Medulla oblongata (tissue), 1 donor: ENCODE data around the gene TUBA1B.
A peak's percentile ranks its signal among the peaks of the same experiment; 100 is the strongest.
"Not testable (repeated sequence)": the region's sequence is repeated elsewhere in the genome, so short reads cannot be mapped to it uniquely, and the experiment has no call there.

Source experiments
- DNase-seq: peaks from one replicate; pipeline ENCODE4 v3.0.0-alpha.2; 2015; ENCODE audit errors: extremely low spot score

The TUBA1B gene

DNA sequence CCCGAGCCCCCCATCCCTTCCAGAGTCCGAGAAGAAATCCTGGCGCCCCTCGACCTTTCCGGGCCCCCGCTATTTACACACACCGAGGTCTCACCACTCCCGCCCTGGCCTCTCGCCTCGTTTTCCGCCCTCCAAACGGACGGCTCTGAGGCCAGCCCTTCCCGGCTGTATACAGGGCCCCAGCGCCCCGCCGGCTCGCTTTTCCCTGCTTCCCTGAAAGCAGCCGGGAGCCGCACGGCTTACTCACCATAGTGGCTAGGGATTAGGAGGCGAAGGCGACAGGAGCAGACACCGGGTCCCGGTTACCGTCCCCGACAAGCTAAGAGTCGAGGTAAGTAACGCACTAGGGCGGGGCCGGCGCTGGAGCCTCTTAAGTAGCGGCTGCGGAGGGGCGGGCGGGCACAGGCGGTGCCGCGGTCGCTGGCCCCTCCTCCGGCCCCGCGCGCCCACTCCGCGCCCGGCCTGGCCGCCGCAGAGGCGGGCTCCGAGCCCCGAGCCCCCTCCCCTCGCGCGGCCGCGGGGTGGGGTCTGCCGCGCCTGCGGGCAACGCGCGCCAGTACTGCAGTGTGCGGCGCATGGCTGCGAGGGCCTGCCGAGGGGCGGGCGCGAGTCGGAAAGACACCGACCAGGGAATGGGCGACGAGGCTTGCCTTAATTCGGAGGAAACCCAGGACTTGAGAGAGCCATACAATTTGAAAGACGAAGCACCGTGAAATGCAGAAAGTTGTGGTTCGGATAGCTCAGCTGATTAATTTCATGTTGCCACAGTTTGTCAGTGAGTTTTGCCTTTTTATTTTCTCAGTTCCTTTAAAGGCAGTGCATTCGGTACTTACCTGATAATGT, at the start of gene TUBA1B:
Gene TUBA1B (minus strand): TSS at position 345 of the 843 bp plus-strand sequence. CDS start 95 bp downstream, at position 250.
- DNase-seq, result peak; percentile 94

DNA sequence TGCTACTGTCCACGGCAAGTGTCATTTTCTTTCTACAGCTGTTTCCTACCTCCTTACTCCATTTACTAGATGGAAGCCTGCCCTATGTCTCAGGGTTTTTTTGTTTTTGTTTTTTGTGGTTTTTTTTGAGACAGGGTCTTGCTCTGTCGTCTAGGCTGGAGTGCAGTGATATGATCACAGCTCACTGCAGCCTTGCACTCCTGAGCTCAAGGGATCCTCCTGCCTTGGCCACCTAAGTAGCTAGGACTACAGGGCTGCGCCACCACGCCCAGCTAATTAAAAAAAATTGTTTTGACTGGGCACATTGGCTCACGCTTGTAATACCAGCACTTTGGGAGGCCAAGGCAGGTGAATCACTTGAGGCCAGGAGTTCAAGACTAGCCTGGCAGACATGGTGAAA, 43.0 kb upstream of the TUBA1B start:
- DNase-seq, result no peak

DNA sequence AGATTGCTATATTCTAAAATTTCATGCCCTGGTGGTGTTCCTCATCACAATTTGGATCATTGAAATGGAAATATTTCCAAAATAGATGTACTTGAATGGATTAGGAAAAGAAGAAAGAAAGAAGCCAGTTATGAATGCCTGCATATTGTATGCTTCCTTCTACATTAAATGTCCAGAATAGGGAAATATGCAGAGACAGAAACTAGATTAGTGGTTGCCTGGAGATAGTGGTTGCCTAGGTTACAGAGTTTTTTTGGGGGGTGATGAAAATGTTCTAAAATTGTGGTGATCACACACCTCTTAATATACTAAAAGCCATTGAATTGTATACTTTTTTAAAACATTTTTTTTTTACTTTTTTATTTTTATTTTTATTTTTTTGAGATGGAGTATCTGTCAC, 39.7 kb upstream of the TUBA1B start:
- no peak for DNase-seq

DNA sequence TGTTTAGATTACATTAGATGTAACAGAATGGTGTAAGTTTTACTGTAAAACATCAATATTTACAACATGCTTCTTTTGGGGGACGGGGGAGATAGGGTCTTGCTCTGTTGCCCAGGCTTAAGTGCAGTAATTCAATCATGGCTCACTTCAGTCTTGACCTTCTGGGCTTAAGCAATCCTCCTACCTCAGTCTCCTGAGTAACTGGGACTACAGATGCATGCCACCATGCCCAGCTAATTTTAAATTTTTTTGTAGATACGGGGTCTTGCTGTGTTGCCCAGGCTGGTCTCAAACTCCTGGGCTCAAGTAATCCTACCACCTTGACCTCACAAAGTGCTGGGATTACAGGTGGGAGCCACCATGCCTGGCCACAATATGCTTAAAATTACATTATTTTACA, 33.9 kb upstream of the TUBA1B start:
- DNase-seq, result no peak

DNA sequence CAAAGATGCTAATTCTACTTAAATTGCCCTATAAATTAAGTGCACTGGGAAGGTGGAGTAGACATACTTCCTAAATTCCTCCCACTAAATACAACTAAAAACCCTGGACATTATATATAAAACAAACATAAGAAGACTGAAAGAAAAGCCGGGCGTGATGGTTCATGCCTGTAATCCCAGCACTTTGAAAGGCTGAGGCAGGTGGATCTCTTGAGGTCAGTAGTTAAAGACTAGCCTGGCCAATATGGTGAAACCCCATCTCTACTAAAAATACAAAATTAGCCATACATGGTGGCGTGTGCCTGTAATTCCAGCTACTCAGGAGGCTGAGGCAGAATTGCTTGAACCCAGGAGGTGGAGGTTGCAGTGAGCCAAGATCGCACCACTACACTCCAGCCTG, 30.7 kb upstream of the TUBA1B start:
- DNase-seq, result not testable (repeated sequence)

DNA sequence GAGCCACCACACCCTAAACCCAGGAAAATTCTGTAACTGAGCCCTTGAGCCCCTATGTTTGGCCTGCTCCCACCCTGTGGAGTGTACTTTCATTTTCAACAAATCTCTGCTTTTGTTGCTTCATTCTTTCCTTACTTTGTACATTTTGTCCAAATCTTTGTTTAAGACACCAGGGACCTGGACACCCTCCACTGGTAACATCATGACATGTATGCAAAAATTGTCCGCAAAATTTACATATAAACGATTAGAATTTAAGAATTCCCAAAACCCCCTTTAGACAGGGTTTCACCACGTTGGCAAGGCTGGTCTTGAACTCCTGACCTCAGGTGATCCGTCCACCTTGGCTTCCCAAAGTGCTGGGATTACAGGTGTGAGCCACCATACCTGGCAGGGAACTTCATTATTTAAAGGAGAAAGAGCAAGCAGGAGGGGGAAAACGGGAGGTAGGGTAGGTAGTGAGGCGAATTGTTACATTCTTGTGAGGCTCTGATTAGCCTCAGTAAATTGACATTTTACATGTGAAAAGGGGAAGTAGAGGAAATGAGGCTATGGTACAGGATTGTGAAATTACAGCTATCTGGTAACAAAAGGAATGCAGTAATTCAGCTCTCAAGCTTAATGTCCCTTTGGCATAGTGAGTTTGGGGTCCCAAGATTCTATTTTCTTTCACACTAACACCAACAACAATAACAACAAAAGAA, 30.0 kb upstream of the TUBA1B start:
- no peak for DNase-seq

DNA sequence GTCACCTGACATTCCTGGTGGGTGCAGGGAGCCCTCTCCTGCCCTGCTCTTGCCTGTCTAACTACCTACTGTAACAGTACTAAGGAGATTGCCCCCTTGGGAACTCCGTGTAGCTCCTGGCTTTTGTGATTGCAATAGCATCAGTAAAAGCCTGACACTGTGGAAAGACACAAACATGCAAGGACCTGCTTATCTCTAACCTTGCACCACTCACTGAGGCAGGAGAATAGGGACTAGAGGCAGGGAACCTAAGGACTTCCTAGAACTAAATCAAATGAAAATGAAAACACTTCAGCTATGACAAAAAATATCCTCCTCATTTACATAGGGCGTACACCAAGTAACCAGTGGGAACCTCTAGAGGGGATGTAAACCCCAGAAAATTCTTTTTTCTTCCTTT, 29.2 kb upstream of the TUBA1B start:
- no peak for DNase-seq

DNA sequence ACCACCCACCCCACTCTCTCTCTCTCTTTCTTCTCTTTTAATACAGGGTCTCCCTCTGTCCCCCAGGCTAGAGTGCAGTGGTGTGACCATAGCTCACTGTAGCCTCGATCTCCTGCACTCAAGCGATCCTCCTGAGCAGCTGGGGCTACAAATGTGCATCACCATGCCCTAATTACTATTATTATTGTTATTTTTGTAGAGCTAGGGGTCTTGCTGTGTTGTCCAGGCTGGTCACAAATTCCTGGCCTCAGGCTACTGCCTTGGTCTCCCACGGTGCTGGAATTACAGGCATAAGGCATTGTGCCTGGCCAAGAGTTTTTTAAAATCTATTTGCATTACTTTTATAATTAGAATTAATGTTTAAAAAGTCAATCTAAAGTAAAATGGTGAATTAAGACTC, 23.0 kb upstream of the TUBA1B start:
- DNase-seq, result no peak

DNA sequence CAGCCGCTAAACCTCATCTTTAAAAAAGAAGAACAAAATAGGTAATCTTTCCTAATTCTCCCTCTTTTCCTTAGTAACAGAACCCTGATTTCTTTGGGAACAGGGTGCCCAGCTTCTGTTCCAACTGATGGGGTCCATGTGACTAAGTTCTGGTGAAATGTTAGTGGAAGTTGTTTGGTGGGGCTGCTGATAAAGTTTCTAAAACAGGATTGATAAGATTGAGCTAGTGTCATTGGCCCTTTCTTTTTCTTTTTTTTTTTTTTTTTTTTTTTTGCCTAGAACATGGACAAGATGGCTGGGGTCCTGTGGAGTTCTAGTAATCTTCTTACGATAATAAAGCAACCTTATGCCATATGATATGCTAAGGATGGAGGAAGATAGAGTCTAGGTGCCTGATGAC, 16.2 kb upstream of the TUBA1B start:
- no peak for DNase-seq

DNA sequence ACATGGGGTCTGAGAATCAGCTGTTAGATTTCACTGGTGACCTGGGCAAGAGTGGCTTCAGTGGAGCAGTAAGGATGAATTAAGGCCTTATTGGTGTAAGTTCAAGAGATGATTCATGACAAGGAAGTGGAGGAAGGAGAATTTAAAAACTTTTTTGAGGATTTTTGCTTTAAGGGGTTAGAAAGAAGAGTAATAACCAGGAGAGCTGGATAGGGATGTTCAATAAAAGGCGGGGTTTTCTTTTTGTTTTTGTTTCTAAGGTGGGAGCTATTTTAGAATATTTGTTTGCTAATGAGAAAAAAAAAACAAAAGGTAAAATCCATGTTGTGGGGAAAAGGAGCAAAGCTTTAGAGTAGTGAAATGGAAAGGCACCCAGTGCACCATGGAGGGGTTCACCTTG, 15.2 kb upstream of the TUBA1B start:
- DNase-seq, result no peak

DNA sequence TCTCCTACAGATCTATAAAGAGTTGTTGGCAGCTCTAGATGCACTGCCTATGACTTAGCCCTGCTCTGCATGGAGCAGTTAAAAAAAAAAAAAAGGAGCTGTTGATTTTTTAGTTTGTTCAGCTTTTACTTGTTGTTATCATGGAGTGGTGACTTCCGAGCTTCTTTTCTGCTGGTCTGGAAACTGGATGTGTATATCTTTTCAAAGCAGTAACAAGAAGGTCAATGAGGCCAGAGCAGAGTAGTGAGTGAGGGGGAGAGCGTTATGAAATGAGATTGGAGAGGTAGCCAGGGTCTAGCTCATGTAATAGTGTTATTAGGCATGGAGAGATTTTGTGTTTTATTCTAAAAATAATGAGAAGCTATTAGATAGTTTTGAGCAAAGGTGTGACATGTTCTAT, 13.2 kb upstream of the TUBA1B start:
- no peak for DNase-seq

DNA sequence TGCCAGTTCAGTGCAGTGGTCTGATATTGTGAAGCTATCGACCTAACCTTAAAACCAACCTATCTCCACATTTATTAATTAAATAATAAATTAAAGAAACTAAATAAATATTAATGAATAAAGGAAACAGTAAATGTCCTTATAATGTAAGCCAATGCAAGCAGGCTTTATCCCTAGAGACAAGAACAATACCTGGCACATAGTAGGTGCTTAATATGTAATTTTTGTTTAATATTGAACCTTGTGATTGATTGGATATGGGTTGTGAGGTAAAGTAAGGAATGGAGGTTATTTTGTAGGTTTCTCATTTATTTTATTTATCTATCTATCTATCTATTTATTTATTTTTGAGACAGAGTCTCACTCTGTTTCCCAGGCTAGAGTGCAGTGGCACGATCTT, 7.8 kb upstream of the TUBA1B start:
- DNase-seq, result no peak

DNA sequence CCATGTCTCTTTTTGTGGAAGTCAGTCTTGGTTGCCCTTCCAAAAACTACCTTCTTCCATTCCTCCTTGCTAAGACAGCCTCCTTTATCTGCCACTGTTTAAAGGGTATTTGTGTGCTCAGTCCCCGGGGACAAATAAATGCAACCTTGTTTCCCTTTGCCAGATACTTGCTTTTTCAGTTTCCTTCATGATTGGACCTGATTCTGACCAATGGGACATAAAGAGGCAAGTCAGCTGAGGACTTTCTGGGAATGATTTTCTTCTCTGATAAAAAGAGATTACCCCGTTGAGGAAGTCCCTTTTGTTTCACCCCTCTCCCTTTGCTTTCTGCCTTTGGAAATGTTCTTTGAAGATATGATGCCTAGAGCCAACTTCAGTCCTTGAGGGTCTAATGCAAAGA, 7.4 kb upstream of the TUBA1B start:
- DNase-seq, result no peak

DNA sequence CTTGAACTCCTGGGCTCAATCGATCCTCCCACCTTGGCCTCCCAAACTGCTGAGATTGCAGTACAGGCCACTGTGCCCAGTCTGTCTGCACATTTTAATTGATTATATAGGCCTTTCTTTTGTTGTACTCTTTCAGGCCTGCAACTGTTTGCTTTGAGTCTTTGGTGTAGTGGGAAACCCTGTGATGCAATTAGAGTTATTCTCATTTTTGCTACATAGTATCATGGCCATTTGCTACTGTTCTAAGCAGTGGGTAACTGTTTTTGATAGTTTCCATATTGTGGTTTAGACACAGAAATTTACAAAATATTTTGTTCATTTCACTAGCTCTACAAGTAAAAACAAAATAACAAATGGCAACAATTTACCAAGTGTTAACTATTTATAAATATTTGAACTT, 6.3 kb upstream of the TUBA1B start:
- DNase-seq, result no peak

DNA sequence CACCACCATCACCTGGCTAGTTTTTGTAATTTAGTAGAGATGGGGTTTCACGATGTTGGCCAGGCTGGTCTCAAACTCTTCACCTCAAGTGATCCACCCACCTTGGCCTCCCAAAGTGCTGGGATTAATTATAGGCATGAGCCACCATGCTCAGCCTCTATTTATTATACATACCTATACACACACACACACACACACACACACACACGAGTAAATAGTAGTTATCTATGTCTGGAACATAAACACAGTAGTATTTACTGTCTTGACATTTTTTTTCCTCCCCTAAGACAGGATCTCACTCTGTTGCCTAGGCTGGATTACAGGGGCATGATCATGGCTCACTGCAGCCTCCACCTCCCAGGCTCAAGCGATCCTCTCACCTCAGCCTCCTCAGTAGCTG, 5.8 kb upstream of the TUBA1B start:
- DNase-seq, result not testable (repeated sequence)

DNA sequence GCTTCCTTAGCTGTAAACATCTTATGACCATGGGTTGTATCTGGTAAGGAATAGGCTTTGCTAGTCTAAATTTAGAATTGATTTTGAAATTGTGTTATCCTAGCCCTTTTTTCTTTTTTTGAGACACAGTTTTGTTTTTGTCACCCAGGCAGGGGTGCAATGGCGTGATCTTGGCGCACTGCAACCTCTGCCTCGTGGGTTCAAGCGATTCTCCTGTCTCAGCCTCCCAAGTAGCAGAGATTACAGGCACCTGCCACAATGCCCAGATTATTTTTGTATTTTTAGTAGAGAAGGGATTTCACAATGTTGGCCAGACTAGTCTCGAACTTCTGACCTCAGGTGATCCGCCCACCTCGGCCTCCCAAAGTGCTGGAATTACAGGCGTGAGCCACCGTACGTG, 2.4 kb upstream of the TUBA1B start:
- no peak for DNase-seq

DNA sequence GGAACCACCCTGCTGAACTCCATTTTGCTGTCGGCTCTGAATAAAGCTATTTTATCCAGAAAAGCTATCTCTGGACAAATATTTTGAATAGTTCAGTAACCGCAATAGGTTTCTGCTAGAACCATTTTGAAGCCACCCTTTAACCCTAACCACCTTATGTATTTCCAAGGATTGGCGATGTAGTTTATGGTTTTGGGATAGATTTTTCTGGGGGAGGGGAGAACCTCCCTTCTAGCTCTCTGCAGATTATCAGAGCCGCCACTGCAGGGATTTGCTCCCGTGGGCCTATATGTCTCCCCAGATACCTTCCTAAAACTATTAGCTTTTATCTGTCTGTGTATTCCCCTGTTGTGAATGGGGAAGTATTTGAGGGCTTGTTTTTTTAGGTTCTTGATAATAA, 1.8 kb upstream of the TUBA1B start:
- no peak for DNase-seq

DNA sequence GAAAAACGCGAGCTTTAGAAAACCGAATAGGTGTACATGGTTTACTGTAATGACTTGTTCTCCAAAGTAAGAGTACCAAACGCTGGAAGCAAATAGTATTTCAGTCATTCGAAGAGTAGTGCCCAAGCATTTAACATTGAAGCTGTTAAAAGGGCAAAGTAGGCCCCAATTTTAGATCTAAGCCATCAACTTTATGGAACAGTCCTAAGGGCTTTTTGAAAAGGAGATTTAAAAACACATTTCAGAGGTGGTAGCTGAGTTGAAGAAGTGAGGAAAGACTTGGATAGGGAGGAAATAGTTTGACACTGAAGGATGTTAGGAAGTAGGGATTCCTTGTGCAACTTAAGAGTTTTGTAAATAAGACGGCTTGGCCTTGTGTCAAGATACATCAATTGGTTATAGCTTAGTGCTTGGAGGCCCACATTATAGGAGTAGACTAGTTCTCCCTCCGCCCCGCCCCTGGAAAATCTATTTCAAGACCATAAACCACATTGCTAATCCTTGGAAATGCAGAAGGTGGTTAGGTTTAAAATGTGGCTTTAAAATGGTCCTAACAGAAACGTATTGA, 783 bp upstream of the TUBA1B start:
- no peak for DNase-seq

DNA sequence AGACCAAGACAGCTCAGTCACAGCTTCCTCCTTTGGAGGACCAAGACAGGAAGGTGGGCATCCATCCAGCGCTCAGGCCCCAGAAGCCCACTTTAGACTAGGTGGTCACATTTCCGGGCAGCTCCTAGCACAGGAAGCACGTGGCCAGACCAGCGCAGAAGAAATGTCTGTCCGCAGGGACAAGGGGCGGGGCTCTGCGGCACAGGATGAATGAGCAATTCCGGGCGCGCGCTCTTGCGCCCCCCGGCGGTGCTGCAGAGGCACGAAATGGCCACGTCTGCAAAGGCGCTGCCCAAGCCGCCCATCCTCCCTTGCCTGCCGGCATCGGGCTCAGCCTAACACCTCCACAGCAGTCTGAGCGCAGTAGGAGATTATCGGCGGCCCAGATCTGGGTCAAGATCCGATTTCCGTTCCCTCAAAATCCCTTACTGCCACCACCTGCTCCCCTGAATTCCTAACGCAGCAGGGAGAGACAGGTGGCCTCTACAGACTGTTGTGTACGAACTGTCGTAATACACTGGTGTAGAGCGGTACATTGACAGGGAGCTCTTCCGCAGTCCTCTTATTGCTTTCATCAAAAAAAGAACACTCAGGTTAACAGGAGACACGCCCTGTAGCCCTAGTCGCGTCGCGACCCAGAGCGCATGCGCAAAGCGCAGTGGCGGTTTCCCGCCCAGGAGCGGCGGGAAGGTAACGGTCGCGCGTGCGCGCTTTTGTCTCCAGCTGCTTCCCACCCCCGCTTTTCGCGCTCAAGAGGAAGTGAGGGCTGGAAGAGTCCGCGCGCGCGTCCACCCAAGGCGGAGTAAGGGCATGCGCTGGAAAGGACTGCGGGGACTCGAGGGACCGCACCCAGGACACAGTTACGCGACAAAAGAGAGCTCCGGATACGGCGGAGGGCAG, 794 bp downstream of the TUBA1B start:
- peak; percentile 93 for DNase-seq

DNA sequence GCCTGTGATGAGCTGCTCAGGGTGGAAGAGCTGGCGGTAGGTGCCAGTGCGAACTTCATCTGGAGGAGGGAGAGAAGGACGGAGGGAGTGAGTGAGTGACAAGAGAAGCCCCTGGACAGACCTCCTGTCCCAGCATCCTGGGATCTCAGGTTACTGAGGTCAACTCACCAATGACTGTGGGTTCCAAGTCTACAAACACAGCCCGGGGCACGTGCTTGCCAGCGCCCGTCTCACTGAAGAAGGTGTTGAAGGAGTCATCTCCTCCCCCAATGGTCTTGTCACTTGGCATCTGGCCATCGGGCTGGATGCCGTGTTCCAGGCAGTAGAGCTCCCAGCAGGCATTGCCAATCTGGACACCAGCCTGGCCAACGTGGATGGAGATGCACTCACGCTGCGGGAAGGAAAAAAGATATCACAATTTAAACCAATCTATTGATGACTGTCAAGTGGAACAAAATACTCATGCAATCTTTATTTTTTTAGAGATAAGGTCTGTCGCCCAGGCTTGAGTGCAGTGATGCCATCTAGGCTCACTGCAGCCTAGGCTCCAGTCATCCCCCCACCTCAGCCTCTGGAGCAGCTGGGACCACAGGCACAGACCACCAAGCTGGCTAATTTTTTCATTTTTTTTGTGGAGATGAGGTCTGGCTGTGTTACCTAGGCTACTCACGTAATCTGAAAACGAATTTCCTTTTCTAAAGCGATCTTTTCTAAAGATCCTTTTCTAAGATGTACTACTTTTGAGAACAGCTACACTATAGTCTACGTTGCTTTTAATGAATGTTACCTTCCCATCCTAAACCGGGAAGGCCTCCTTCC, 1.7 kb downstream of the TUBA1B start:
- no peak for DNase-seq

DNA sequence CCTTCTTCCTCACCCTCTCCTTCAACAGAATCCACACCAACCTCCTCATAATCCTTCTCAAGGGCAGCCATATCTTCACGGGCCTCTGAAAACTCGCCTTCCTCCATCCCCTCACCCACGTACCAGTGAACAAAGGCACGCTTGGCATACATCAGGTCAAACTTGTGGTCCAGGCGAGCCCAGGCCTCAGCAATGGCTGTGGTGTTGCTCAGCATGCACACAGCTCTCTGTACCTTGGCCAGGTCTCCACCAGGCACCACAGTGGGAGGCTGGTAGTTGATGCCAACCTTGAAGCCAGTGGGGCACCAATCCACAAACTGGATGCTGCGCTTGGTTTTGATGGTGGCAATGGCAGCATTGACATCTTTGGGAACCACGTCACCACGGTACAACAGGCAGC, 3.2 kb downstream of the TUBA1B start:
- not testable (repeated sequence) for DNase-seq
